ENCODE results near the gene C14orf93.
A peak's percentile ranks its signal among the peaks of the same experiment; 100 is the strongest.

DNA sequence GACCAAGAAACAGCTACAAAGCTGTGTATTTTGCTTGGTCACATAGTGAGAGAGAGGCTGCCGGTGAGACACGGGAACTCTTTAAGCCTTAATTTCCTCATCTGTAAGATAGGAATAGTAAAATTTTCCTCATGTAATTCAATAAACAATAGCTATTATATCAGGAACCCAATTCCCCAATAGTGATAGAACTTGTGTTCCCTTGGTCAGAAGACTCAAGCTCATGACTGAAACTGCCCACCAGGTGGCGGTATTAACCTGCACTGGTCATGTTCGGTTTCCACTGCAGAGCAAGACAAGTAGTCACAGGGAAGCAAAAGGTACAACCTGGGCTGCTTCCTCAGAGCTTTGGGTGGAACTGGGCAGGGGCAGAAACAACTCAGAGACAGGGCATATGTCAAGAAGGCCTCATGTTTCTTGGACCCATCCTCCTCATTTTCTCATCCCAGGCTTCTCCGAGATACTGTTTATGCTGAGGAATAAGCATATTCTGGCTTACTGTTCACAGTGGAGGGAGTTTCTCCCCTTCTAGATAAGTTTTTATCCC, 23.4 kb downstream of the C14orf93 start:
- TF ChIP-seq, protein P1, sequence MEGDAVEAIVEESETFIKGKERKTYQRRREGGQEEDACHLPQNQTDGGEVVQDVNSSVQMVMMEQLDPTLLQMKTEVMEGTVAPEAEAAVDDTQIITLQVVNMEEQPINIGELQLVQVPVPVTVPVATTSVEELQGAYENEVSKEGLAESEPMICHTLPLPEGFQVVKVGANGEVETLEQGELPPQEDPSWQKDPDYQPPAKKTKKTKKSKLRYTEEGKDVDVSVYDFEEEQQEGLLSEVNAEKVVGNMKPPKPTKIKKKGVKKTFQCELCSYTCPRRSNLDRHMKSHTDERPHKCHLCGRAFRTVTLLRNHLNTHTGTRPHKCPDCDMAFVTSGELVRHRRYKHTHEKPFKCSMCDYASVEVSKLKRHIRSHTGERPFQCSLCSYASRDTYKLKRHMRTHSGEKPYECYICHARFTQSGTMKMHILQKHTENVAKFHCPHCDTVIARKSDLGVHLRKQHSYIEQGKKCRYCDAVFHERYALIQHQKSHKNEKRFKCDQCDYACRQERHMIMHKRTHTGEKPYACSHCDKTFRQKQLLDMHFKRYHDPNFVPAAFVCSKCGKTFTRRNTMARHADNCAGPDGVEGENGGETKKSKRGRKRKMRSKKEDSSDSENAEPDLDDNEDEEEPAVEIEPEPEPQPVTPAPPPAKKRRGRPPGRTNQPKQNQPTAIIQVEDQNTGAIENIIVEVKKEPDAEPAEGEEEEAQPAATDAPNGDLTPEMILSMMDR (IDR thresholded peaks at IDR 0.05), result peak; percentile 88 to 95 (median 92)
- TF ChIP-seq POLR2A (IDR thresholded peaks at IDR 0.05), result no peak

Measured in uterus (tissue), 2 donors.